Stomach (tissue), 9 donors: ENCODE results near the gene IPO11. TPM values are rescaled to one million over a fixed set of nuclear protein-coding genes. Genes with fewer than 3 reads are reported as not detected.
"Not testable (repeated sequence)": the region's sequence is repeated elsewhere in the genome, so short reads cannot be mapped to it uniquely, and the experiment has no call there.

Experiments
- DNase-seq, 2 donors: peaks; one replicate each; pipeline versions ENCODE4 v3.0.0 to v3.0.0-alpha.2; 2013 to 2019
- H3K27ac ChIP-seq, 5 donors: fragments of 200-600 bp in 4 of 5; sonication (generic) in 4 of 5; one replicate each; pipeline ENCODE4 v1.5.1; 2013 to 2019; ENCODE audit warnings: mild to moderate bottlenecking in 1 of 5, moderate library complexity in 1 of 5
- H3K27me3 ChIP-seq, 3 donors: fragments of 200-600 bp; sonication (generic); one replicate each; pipeline ENCODE4 v1.5.1; 2017 to 2019; ENCODE audit warnings: mixed run types in 1 of 3
- H3K36me3 ChIP-seq, 4 donors: fragments of 200-600 bp; sonication (generic); 1 replicate in 3 of 4; 2 replicates in 1 of 4; pipeline ENCODE4 v1.5.1; 2016 to 2019
- H3K4me1 ChIP-seq, 4 donors: fragments of 200-600 bp; sonication (generic); one replicate each; pipeline ENCODE4 v1.5.1; 2016 to 2019
- H3K4me3 ChIP-seq, 4 donors: fragments of 200-600 bp; sonication (generic) in 3 of 4; one replicate each; pipeline ENCODE4 v1.5.1; 2016 to 2019; ENCODE audit warnings: mild to moderate bottlenecking in 1 of 4
- H3K9me3 ChIP-seq, 4 donors: fragments of 200-600 bp; sonication (generic); one replicate each; pipeline ENCODE4 v1.5.1; 2016 to 2019
- CTCF ChIP-seq, 7 experiments: fragments of 450-650 bp in 4 of 7; fragments of 200-600 bp in 3 of 7; sonication (generic) in 3 of 7; IDR thresholded peaks; one replicate each; pipeline ENCODE4 v1.5.1; 2016 to 2019; ENCODE audit warnings: antibody characterized with exemption in 7 of 7, control low read depth in 2 of 7, mild to moderate bottlenecking in 1 of 7
- EP300 ChIP-seq: sonication (generic); formaldehyde crosslinking; IDR thresholded peaks from one replicate; pipeline ENCODE4 v1.6.1; 2017; ENCODE audit warnings: antibody characterized with exemption
- POLR2A ChIP-seq, 4 donors: fragments of 450-650 bp; IDR thresholded peaks; one replicate each; pipeline ENCODE4 v1.6.1; 2016; ENCODE audit warnings: antibody characterized with exemption in 4 of 4, control low read depth in 2 of 4, mild to moderate bottlenecking in 1 of 4, moderate library complexity in 1 of 4
- POLR2AphosphoS5 ChIP-seq, 3 donors: sonication (generic); formaldehyde crosslinking; IDR thresholded peaks; one replicate each; pipeline ENCODE4 v1.6.1; 2016; ENCODE audit warnings: antibody characterized with exemption in 3 of 3
- WGBS, 5 donors: extraction: QIAGEN DNeasy Blood & Tissue Kit in 3 of 5; methylation state at CpG; one replicate each; pipeline versions ENCODE4 v1.1.5 to v1.1.7; 2013 to 2018; 5-methylcytosine and 5-hydroxymethylcytosine counted together
- intact Hi-C: fragments of 100-400 bp; cut with DNase I; formaldehyde crosslinking; loops from one replicate; pipeline ENCODE4 v1.15.1; 2023; ENCODE audit warnings: low total_unique reads
- polyA plus RNA-seq, 3 donors: library from polyadenylated mRNA; stranded (reverse); fragments of 200-250 nt; gene quantifications; one replicate each; pipeline ENCODE4 v1.2.3, GENCODE V29; 2013
- small RNA-seq, 4 donors: library from RNA; depleted of rRNA; stranded (forward); fragments of <200 nt; gene quantifications; one replicate each; pipeline ENCODE3, GENCODE V24; 2016
- total RNA-seq, 5 donors: library from RNA; depleted of rRNA; stranded (reverse); fragments of >200 nt; gene quantifications; one replicate each; pipeline versions ENCODE4 v1.1.0 to v1.2.3, GENCODE V29; 2014 to 2016
- donor health status: healthy with polysubstance abuse.
- donor health status: Bipolar disorder and iron deficiency.
- donor health status: healthy.

Gene IPO11
- total and polyA plus RNA-seq, 8 donors = 8.0 to 37.5 (median 9.8) TPM

GRCh38 chr5:62661126-62661525 is 248.6 kb downstream of the IPO11 start:
- no peak for DNase-seq
- Histone ChIP-seq H3K4me1 (no peaks in the 10 kb centered on the region), H3K27ac (no peak overlapping the region), H3K9me3 (peaks cover 0 to 28% (median 7%) of the 10 kb centered on the region in 4 donors), H3K4me3 (no peak overlapping the region), H3K27me3 (no peaks in the 10 kb centered on the region), H3K36me3 (no peaks in the 10 kb centered on the region)
- 72 to 87% (median 81%) methylated on average over 8 of the region's 8 CpGs for WGBS, 5 donors
- intact Hi-C loops = no loop called here
- TF ChIP-seq POLR2A (IDR thresholded peaks at IDR 0.05) = no peak
- TF ChIP-seq CTCF (IDR thresholded peaks at IDR 0.05) = no peak
- no peak for TF ChIP-seq EP300

- Histone ChIP-seq H3K36me3 (no peaks in the 10 kb centered on the region), H3K4me1 (no peaks in the 10 kb centered on the region), H3K27ac (no peak overlapping the region), H3K4me3 (no peak overlapping the region), H3K27me3 (no peaks in the 10 kb centered on the region), H3K9me3 (peaks cover 0 to 24% (median 7%) of the 10 kb centered on the region in 4 donors)
- intact Hi-C loops = no loop called here
- TF ChIP-seq EP300 (no peak), POLR2A (IDR thresholded peaks at IDR 0.05) (no peak), CTCF (IDR thresholded peaks at IDR 0.05) (no peak)
- no peak for DNase-seq
- WGBS, 5 donors = 51 to 74% (median 65%) methylated on average over 2 of the region's 2 CpGs
Observed at GRCh38 chr5:62662521-62662920, 250.0 kb downstream of the IPO11 start.

- peaks cover 0 to 5% (median 0%) of the 10 kb centered on the region in 4 donors for H3K9me3 ChIP-seq
- H3K27me3 ChIP-seq = no peaks in the 10 kb centered on the region
- H3K4me3 ChIP-seq = no peak overlapping the region
- intact Hi-C loops = no loop called here
- H3K36me3 ChIP-seq = no peaks in the 10 kb centered on the region
- 76 to 90% (median 85%) methylated on average over 1 of the region's 1 CpG for WGBS, 5 donors
- no peak for DNase-seq
- H3K4me1 ChIP-seq = no peaks in the 10 kb centered on the region
- no peak overlapping the region for H3K27ac ChIP-seq
- TF ChIP-seq POLR2AphosphoS5 (IDR thresholded peaks at IDR 0.05) (no peak), POLR2A (IDR thresholded peaks at IDR 0.05) (no peak), CTCF (IDR thresholded peaks at IDR 0.05) (no peak), EP300 (no peak)
Observed at GRCh38 chr5:62671479-62671878, 258.9 kb downstream of the IPO11 start.

GRCh38 chr5:62676596-62676995 is 264.0 kb downstream of the IPO11 start:
- H3K36me3 ChIP-seq, intact Hi-C loops: not testable (repeated sequence)
- H3K9me3 ChIP-seq = peaks cover 3 to 32% (median 23%) of the 10 kb centered on the region in 4 donors

More at GRCh38 chr5:62676596-62676995, 264.0 kb downstream of the IPO11 start:
- not testable (repeated sequence) for H3K4me3 ChIP-seq, H3K27me3 ChIP-seq, DNase-seq, H3K27ac ChIP-seq, H3K4me1 ChIP-seq

Small RNA genes lying within 50 kb of the gene (small RNA-seq; reads per million reads assigned to genes)
- 0 reads per million in 4 donors for gene CKS1BP3
- gene RNU6-661P = 0 reads per million in 4 donors

Other genes with a start within 250 kb of the IPO11 start
- 10 to 100 TPM in 4 of 5 donors, 1 to 10 TPM in 1; 3.8 to 61.3 (median 15.6) TPM for gene KIF2A, start 106.6 kb upstream of the IPO11 start, total RNA-seq
- 1 to 10 TPM; 2.6 to 8.2 (median 4.7) TPM for gene KIF2A, start 106.6 kb upstream of the IPO11 start, polyA plus RNA-seq
- gene DIMT1, start 8.9 kb upstream of the IPO11 start, total RNA-seq = 10 to 100 TPM in 2 of 5 donors, 1 to 10 TPM in 3; 2.0 to 19.1 (median 7.0) TPM
- gene DIMT1, start 8.9 kb upstream of the IPO11 start, polyA plus RNA-seq = 10 to 100 TPM; 11.5 to 13.8 (median 13.6) TPM
- 10 to 100 TPM in 2 of 5 donors, 1 to 10 TPM in 1, not detected in 2; 7.7 to 22.8 (median 13.4) TPM for gene LRRC70, start 166.1 kb downstream of the IPO11 start, total RNA-seq
- 1 to 10 TPM in 2 of 3 donors, under 1 TPM in 1; 0.68 to 2.9 (median 2.3) TPM for gene LRRC70, start 166.1 kb downstream of the IPO11 start, polyA plus RNA-seq